G401.6 (cell line): ENCODE measurements around the gene CEACAM3.

Source experiments
- FAIRE-seq: peaks from 2 replicates; lab custom pipeline; 2012; peaks lifted over from hg19 to GRCh38; lab: Jason Lieb, UNC

CEACAM3 gene

DNA sequence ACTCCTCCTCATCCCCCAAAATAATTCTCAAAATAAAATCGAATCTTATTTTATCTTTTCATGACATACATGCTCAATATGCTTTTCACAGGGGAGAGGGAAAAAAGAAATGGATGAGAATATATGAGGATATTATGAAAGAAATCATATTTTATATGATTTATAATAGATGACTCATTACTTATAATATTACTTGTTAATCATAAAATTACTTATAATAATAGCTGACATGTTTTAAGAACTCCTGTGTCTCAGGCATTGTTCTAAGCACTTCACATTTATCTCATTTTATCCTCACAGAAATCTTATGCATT lies 3.0 kb upstream of the CEACAM3 start:
- no peak for FAIRE-seq

DNA sequence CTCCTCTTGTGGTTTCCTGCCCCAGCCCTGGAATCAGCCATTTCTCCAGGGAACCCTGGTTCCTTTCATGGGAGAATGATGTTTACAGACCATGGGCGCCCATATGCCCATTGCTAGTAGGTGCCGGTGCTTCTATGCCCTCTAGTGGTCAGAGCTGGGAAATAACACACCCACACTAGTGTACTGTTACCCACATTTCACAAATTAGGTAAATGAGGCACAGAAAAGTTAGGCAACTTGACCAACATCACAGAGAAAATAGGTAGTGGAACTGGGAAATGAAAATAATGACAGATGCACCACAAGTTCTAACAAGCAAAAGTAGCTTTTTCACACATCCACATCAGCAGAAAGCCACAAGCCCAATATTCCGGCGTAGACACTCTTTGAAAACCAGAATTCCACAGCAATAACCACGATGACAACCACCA lies 1.3 kb upstream of the CEACAM3 start:
- FAIRE-seq = peak; percentile 92

DNA sequence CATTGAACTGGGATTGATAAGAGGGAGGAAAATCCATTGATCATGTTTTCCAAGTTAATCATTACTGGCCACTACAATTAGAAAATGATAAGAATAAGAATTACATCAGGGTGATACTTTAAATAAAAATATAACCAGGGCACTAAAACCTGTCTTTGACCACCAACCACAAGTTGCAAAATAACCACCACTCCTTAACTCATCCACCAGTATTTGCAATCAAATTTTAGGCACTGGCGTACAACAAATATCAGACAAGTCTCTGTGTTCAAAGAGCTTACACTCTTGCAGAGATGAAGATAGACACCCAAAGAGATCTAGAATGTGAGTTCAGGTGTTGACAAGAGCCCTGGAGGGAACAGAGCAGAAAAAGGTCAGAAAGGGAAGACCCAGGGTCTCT lies 514 bp downstream of the CEACAM3 start:
- no peak for FAIRE-seq

DNA sequence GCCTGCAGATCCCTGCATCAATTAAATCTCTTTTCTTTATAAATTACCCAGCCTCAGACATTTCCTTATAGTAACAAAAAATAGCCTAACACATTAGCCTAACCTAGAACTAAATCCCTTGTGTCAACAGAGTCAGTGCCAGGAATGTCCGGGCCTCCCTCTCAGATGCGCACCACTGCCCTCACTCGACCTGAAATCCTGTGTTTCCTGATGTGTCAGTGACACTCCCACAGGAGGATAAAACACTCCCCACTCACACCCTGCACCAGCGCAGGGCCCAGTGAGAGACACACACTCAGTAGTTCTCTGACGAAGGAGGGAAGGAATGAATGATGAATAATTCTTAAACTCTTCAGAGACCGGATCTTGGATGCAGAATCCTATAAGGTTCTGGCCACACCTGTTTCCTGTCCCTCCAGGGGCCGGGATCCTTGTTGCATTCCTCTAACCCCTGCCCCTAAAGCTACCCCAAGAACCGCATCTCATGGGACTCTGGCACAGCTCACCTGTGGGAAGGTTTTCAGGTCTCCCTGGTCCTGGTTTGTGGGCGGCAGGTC lies 3.1 kb downstream of the CEACAM3 start:
- FAIRE-seq = no peak

DNA sequence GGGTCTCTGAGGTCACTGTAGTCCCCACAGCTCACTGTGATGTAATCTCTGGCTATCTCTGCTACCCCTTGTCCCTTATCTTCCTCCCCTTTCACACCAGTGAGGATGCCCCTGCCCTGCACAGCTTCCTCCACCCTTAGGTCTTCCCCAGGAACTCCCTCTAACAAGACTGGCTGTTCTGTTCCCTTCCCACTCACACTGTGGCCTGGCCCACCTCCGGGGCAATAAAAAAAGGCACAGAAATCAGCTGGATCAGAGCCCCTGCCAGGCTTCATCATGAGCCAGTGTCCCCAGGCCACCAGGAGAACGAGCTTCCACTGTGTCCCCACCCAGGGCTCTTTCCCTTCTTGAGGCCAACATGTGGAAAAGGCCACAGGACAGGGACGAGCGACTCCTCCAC lies 4.6 kb downstream of the CEACAM3 start:
- no peak for FAIRE-seq

DNA sequence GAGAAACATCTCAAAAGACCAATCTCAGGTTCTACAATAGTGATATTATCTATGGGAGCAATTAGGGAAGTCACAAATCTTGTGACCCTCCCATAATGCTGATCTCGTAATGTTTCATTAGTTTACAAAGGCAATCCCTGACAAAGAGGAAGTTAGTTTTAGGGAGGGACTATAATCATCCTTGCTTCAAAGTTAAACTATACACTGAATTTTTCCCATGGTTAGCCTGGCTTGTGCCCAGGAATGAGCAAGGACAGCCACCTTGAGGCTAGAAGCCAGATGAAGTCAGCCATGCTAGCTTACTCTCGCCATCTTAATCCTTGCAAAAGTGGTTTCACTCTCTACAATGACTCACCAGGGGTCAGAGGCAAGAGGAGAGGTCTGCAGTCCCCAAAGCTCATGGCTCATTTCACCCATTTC lies 5.4 kb downstream of the CEACAM3 start:
- FAIRE-seq = no peak

DNA sequence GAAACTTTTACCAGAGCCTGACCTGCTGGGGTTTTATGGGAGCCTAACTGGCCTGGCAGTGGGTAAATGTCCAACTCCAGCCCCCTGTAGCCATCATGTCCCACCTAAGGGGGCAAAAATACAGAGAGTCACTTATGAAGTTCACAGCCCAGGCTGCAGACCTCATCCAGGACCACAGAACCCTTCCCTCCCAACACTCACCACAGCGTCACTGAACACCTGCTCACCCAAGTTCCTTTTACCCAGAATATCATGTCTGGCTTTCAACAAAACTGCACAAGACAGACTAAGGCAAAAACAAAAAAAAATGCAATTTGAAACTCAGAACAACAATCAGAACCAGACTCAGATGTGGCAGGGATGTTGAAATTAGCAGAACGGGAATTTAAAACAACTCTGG lies 6.4 kb downstream of the CEACAM3 start:
- FAIRE-seq = no peak

DNA sequence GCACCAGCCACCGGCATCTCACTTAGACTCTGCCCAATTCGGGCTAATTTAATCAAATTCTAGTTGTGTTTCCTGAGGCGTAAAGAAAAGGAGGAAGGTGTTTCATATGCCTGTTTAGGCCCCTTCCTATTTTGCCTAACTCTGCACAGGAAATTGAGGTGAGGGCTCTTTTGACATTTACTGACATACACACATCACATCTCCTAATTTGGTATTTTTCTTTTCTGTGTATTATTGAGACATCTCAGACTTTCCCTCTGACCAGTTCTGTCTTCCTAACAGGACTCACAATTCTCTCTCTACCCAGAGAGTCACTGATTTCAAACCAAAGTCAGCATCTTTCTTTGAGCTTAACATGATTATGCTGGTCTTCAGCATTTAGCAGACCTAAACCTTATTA lies 7.9 kb downstream of the CEACAM3 start:
- no peak for FAIRE-seq

DNA sequence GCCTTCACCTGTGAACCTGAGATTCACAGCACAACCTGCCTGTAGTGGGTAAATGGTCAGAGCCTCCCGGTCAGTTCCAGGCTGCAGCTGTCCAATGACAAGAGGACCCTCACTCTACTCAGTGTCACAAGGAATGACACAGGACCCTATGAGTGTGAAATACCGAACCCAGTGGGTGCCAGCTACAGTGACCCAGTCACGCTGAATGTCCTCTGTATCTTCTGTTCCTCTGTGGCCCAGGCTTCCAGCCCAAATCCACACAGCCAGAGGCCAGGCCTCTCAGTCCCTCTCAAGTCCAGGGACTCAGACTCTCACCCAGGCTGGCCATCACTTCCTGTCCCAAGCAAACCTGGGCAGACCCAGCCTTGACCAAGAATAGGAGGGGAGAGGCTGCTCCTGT lies 10.8 kb downstream of the CEACAM3 start:
- no peak for FAIRE-seq

DNA sequence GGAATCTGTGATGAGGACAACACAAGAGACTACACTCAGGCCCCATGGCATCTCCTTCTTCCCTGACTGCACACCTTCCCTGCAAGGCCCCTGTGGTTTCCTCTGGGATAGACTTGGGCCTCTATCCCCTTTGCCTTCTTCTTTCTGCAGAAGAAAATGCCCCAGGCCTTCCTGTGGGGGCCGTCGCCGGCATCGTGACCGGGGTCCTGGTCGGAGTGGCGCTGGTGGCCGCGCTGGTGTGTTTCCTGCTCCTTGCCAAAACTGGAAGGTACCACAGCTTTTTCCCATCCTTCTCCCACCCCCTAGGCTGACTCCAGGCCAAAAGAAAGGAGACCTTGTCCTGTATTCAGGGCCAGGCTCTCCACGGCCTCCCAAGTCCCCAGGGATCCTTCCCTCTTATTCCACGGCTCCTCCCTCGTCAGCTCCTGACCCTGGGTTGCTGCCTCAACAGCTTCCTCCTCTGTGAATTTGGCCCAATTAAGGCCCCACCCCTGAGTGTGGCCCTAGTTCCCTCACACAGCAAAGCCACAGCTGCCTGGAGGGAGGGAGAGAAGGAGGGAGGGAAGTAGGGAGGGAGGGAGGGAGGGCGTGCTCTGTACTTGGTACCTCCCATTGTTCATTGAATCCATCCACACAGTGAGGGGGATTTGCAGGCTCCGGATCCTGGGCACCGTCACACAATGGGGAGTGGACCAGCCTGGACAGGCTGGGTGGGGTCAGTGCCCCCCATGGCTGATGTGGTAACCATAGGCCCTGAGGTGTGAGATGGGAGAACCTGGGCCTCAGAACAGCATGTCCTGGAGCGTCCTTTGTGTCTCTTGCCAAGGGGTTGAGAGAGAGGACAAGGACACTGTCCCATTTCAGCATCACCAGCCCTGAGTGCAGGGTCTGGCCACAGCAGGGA lies 12.5 kb downstream of the CEACAM3 start:
- FAIRE-seq = no peak

DNA sequence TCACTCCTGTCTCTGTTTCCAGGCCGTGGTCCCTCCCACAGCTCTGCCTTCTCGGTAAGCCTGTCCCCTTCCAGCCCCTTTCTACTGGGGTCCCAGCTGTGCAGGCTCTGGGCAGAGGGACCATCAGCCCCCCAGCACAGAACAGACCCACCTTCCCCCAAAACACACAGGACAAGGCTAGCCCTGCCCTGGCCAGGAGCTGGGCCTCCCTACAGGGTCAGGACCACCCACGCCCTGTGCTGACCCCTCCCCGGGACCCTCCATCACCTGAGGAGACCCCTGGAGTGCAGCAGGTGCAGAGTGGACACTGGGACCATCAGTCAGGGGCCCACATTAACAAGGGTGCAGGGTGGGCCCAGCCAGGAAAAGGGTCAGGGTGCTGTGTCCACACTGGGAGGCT lies 13.9 kb downstream of the CEACAM3 start:
- FAIRE-seq = no peak

DNA sequence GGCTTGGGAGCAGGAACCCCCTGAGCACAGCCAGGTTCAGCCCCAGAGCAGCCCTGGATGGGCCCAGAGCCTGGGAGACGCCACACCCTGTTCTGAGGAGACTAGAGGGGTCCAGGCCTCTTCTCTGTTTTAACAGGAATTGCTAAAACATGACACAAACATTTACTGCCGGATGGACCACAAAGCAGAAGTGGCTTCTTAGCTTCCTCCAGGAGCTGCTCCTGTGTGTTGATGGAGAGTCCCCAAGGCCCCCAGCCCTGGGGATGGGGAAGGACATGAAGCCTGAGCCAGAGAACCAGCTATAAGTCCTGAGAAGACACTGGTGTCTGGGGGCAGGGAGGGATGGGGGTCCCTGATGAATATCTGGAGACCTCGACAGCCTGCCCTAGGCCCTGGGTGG lies 14.6 kb downstream of the CEACAM3 start:
- FAIRE-seq = no peak

DNA sequence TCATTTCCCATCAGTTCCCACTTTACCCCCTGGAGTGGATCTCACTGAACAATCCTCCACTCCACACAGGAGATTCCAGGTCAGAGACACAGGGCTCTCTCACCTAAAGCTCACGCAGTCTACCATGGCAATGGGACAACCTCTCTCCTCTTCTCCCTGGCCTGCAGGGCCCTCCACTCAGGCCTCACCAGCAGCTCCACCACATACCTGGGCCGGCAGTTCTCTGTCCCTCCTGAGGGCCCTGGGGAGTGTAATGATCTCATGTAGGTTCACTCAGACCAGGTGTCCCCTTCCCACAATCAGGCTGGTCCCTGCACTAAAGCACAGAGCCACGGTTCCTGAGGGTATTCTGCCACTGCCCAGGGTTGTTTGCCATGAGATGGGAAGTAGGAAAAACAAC lies 15.6 kb downstream of the CEACAM3 start:
- no peak for FAIRE-seq

DNA sequence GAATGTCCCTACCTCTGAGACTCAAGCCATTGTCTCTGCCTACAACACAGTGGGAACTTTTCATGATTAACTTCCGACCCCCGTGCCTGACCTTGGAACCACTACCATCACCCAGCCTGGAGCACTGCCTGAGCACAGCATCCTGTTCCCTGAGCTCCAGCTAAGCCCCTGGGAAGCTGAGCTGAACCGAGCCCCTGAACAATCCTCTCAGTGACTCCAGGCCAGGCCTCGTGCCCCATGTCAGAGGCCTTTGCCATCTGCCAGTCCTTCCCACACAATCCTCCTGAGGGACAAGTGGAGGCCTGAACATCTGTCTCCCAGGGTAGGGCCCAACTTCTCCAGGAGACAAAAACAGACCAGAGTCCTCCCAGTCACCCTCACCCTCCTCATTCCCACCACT lies 17.5 kb downstream of the CEACAM3 start:
- no peak for FAIRE-seq

DNA sequence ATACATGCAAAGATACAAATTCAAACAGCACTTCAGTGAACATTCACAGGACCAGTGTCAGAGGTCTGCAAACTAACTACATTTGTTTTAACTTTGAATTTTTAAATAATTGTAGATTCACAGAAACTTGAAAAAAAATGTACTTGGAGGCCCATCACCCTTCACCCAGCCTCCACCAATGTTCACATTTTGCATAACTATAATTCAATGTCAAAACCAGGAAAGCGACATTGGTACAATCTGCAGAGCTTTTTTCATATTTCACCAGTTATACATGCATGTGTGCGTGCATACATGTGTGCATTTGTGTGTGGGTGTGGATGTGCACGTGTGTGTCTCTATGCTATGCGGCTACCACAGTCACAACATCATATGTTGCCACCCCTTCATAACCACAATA lies 18.9 kb downstream of the CEACAM3 start:
- FAIRE-seq = no peak

DNA sequence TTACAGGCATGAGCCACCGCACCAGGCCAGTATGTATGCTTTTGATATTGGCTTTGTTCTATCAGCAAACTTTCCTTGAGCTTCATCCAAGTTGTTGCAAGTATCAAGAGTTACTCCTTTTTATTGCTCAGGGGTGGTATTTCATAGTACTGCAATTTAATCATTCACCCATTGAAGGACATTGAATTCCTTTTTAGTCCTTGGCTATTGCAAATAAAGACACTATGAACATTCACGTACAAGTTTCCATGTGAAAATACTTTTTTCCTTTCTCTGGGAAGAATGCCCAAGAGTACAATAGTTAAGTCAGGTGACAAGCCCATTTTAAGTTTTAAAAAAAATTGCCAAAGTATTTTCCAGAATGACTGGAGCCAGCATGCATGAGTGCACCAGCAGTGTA lies 20.4 kb downstream of the CEACAM3 start:
- no peak for FAIRE-seq

DNA sequence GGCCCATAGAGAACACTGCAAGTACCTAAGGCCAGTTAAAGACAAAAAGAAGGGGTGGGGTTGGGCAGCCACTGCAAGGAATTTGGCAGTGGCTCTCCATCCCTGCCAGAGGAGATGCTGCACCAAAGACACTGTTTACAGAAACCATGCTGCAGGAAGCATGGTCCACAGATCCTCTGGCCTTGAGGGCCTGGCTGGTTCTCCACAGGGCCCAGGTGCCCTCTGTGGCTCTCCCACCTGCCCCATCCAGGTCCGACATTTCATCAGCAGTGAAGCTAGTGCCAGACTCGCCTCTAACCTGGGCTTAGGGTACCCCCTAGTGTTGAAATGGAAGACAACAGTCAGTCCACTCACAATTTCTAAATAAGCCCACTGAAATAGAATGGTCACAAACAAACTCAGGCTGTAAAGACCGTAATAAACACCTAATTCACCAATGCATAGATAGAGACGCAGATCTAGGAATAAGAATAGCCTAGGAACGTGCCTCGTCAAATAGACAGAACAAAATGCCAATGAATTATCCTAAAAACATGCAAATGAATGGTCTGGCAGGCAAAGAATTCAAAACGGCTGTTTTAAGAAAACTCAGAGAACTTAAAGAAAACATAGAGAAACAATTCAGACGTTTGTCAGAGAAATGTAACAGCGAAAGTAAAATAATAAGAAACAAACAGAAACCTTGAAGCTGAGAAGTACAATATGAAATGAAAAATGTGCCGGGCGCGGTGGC lies 24.8 kb downstream of the CEACAM3 start:
- peak; percentile 70 for FAIRE-seq

DNA sequence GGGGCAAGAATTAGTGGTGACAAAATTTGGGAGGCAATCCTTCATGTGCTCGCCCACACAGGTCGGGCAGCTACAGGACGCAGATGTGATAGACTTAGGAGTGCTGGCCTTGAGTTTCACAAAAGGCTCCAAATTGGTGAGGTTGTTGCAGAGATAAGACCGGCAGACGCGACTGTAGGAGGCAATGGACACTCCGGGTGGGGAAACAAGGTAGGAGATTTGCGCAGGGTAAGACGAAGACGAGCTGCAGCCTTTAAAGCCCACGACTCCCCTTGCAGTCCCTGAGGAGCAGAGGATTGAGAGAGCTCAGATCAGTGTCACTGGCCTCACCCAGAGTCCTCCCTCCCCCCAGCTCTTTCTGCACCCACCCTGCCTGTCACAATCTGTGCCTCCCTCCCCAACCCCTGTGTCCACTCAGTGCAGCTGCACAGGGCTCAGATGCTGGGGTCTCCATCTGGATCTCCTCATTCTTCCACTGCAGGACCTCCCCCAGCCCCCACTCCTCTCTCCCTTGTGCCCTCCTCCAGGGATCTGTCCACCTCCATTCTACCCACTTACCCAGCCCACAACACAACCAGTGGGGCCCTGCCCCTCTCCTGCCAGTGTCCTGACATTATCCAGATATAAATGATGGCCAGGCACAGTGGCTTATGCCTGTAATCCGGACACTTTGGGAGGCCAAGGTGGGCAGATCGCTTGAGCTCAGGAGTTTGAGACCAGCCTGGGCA lies 41.8 kb downstream of the CEACAM3 start:
- FAIRE-seq = no peak

DNA sequence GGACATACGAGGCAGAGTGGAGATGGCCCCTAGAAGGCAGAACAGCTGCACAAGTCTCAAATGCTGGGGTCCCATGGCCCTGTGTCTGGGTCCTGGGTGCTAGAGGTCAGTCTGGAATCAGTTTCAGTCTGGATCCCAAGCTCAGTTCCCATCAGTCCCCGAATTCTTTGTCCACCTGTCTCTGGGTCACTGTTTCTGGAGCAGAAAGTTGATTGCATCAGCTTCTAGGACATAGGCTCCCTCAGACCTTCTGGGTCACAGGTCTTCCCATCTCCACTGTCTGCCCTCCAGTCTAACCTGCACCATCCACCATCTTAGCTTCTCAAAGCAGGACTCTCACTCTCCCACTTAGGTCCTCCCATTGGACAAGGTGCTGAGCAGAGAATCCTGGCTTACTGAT lies 42.8 kb downstream of the CEACAM3 start:
- FAIRE-seq = no peak

DNA sequence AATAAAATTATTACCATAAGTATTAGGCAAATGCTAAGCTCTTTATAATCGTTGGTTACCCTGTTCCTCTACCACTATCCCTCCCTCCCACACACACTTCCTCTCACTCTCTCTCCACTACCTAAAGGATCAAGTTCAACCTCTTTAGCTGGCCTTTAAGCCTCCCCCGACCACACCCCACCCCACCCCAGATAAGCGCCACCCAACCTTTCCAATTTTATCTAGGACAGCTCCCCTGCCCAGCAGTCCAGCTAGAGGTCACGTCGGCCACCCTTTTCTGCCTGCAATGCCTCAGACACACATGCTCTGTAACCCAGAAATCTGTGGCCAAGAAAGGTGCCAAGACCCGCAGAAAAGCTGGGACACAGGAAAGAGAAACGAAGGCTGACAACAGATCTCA lies 47.0 kb downstream of the CEACAM3 start:
- no peak for FAIRE-seq

DNA sequence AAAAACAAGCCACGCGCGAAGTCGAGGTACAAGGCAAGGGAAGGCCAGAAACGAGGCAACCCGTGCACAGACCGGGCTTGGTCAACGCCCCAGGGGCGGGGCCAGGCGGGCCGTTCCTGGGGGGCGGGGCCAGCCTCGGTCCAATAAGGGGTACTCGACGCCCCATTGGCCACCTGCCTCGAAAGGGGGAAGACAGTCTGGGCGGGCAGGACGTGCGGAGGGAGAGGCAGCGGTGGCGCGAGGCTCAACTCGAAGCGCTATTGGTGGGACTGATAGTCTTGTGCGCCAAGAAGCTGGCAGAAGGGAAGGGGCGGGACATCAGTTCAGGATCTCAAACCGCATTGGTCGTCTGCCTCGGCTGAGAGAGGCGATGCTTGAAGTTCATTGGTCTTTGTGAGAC lies 48.2 kb downstream of the CEACAM3 start, which contains the start of gene LYPD4:
Gene LYPD4, minus strand, starts transcription at position 83 of the 400 bp plus-strand sequence. CDS start 5,398 bp downstream, outside the sequence.
- FAIRE-seq = no peak

DNA sequence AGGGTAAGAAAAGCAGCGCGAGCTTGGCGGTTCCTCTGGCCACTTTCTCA lies 48.4 kb downstream of the CEACAM3 start, which contains the start of gene DMRTC2:
Gene DMRTC2, plus strand, starts transcription at position 42 of the 50 bp plus-strand sequence. CDS start 2,387 bp downstream, outside the sequence.
- FAIRE-seq = no peak

DNA sequence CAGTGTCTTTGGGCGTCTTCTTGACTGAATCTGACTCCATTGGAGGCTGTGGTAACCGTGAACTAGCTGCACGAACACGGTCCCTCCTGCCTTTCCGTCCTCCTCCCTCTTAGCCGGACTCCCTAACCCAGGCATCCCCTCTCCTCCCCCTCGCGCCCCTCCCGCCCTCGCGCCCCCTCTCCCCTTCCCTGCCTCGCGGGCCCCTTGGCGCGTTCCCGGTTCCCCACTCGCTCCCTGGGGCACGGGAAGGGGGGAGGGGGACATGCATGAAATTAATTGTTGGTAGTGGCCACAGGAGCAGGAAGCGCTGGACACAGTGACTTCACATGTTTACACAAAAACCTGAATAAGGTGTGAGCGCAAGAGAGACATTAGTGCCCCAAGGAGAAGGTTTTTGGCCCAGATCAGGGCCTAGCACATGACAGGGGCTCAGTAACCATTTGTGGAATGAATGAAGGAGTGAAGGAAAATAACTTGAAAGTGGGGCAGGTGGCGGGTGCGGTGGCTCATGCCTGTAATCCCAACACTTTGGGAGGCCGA lies 48.7 kb downstream of the CEACAM3 start:
- no peak for FAIRE-seq
